SKM-1 (cell line): ENCODE results near the gene RWDD2A.
"Not testable (repeated sequence)": the region's sequence is repeated elsewhere in the genome, so short reads cannot be mapped to it uniquely, and the experiment has no call there.

Experiments
- DNase-seq: peaks from one replicate; lab custom pipeline; 2025; ENCODE audit not compliant: unreplicated experiment; lab: John Stamatoyannopoulos, UW

Gene RWDD2A

GRCh38 chr6:83192871-83193746 lies at the start of gene RWDD2A, which contains the start of gene PGM3:
Gene RWDD2A, plus strand, starts transcription at chr6:83193357. Its CDS starts 1,095 bp downstream, at chr6:83194452.
Gene PGM3, minus strand, starts transcription at chr6:83193265. Its CDS starts 2,253 bp downstream, at chr6:83191012.
- DNase-seq = peak; percentile 62

- DNase-seq = no peak
Measured at GRCh38 chr6:83151114-83151513, 42.0 kb upstream of the RWDD2A start.

GRCh38 chr6:83152913-83153312 lies 40.2 kb upstream of the RWDD2A start:
- no peak for DNase-seq

GRCh38 chr6:83153883-83154521 lies 39.2 kb upstream of the RWDD2A start:
- DNase-seq = no peak

GRCh38 chr6:83155794-83156193 lies 37.4 kb upstream of the RWDD2A start:
- no peak for DNase-seq

GRCh38 chr6:83160167-83160566 lies 33.0 kb upstream of the RWDD2A start:
- DNase-seq = no peak

GRCh38 chr6:83167726-83168278 lies 25.4 kb upstream of the RWDD2A start:
- DNase-seq = no peak

- no peak for DNase-seq
Measured at GRCh38 chr6:83168556-83168955, 24.6 kb upstream of the RWDD2A start.

- no peak for DNase-seq
Measured at GRCh38 chr6:83169106-83169505, 24.1 kb upstream of the RWDD2A start.

GRCh38 chr6:83169511-83169910 lies 23.6 kb upstream of the RWDD2A start:
- DNase-seq = no peak

- DNase-seq = no peak
Measured at GRCh38 chr6:83176246-83176645, 16.9 kb upstream of the RWDD2A start.

GRCh38 chr6:83180426-83180950 lies 12.7 kb upstream of the RWDD2A start:
- no peak for DNase-seq

GRCh38 chr6:83182114-83182513 lies 11.0 kb upstream of the RWDD2A start:
- no peak for DNase-seq

- no peak for DNase-seq
Measured at GRCh38 chr6:83183082-83183828, 9.9 kb upstream of the RWDD2A start.

- DNase-seq = no peak
Measured at GRCh38 chr6:83185096-83185495, 8.1 kb upstream of the RWDD2A start.

GRCh38 chr6:83188501-83188900 lies 4.7 kb upstream of the RWDD2A start:
- no peak for DNase-seq

GRCh38 chr6:83190626-83191025 lies 2.5 kb upstream of the RWDD2A start:
- no peak for DNase-seq

GRCh38 chr6:83191974-83192373 lies 1.2 kb upstream of the RWDD2A start:
- DNase-seq = not testable (repeated sequence)

GRCh38 chr6:83192456-83192855 lies 701 bp upstream of the RWDD2A start:
- DNase-seq = no peak

GRCh38 chr6:83193747-83194566 lies 800 bp downstream of the RWDD2A start:
- DNase-seq = no peak
